ENCODE results near the gene PITX3.

Gene PITX3

GRCh38 chr10:102241444-102242117 lies at the start of gene PITX3:
PITX3 (minus strand) TSS chr10:102241512; CDS start chr10:102232080, 9,432 bp downstream.
- peak; percentile 98 for DNase-seq

DNA sequence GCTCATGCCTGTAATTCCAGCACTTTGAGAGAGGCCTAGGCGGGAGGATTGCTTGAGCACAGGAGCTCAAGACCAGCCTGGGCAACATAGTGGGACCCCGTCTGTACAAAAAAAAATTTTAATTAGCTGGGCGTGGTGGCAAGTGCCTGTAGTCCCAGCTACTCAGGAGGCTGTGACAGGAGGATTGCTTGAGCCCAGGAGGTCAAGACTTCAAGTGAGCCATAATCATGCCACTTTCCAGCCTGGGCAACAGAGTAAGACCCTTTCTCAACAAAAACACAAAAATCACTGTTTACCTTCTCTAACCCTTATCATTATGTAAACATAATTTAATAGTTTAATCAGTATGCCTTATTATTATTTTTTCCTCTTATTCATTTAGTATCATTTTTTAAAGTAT lies 48.5 kb upstream of the PITX3 start:
- no peak for DNase-seq

GRCh38 chr10:102289356-102289755 lies 48.0 kb upstream of the PITX3 start:
- no peak for DNase-seq

DNA sequence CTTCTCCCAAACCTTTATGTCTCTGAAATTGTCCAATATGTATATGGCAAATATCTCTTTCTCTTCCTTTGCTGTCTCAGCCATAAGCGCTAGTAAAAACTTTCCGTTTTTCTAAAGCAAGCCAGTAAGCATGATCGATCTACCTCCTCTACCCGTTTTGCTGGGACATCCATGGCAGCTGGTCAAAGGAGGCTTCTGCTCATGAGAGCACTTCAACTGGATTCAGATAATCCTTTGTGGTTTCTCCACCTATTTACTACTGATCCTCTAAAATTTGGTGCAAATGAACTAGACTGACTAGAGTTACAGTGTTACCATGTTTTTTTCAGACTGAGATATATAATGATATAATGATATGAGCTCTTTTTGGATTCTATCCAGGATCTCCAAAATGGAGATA lies 46.7 kb upstream of the PITX3 start:
- DNase-seq = no peak

DNA sequence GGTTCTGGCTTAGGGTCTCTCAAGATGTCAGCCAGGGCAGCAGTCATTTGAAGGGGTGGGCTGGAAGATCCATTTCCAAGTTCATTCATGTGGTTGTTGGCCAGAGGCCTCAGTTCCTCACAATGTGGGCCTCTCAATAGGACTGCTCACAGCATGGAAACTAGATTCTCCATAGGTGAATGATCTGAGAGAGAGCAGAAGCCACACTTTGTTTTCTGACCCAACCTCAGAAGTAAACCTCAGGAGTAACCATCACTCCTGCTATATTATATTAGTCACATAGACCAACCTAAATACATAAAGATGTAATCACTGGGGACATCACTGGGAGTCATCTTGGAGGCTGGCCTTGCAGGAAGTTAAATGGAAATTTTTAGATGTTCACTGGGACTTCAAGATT lies 46.2 kb upstream of the PITX3 start:
- no peak for DNase-seq

DNA sequence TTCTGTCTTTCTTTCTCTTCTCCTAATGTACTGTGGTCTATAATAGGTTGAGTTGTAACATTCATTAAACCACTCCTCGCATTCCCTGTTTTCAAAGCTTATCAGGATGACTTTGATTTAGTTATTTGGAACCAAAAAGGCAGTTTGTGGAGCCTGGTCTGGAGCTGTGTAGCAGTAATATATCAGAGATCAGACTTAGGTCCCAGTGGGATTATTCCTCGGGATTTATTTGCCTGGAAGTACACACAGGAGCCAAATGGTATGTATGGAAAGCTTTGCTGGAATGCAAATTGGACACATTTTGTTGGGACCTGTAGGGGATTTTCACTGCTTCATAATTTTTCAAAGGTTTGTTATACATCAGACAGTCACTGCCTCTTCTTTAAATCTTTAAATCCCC lies 44.9 kb upstream of the PITX3 start:
- DNase-seq = no peak

DNA sequence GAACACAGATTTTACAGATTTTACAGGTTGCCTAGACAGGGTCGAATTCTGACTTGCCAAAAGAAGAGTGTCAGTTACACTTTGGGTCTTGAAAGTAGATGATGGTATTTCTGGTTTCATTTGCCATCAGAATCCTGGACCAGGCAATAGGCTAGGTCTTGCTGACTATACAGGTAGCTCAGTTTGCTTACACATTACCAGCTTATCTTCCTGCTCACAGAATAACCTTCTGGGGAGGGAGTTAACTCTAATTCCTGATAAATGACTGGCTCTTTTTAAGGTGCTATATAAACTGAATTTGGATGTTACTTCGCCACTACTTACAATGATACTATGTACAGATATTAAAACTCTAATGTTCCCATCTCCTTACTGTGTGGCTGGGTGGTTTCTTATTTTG lies 43.8 kb upstream of the PITX3 start:
- DNase-seq = no peak

- DNase-seq = no peak
Observed at GRCh38 chr10:102284531-102284930, 43.2 kb upstream of the PITX3 start.

DNA sequence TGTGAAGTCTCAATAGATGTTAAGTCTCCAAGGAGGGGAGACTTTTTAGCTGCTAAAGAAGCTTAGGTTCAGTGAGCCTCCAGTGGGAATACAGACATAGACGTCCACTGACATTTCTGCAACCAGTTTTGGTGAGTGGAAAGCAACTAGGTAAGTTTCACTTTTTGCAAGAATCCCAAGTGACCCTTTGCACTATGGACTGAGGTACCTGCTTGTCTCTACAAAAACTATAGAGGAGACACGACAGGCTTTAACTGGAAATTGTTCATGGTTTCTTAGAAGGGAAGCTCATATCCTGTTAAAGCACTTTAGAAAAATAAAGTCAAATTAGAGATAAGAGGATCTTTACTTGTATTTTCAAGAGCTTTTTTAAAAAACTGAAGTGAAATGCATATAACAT lies 42.6 kb upstream of the PITX3 start:
- DNase-seq = no peak

- no peak for DNase-seq
Observed at GRCh38 chr10:102283488-102283887, 42.2 kb upstream of the PITX3 start.

- no peak for DNase-seq
Observed at GRCh38 chr10:102281102-102281487, 39.8 kb upstream of the PITX3 start.

DNA sequence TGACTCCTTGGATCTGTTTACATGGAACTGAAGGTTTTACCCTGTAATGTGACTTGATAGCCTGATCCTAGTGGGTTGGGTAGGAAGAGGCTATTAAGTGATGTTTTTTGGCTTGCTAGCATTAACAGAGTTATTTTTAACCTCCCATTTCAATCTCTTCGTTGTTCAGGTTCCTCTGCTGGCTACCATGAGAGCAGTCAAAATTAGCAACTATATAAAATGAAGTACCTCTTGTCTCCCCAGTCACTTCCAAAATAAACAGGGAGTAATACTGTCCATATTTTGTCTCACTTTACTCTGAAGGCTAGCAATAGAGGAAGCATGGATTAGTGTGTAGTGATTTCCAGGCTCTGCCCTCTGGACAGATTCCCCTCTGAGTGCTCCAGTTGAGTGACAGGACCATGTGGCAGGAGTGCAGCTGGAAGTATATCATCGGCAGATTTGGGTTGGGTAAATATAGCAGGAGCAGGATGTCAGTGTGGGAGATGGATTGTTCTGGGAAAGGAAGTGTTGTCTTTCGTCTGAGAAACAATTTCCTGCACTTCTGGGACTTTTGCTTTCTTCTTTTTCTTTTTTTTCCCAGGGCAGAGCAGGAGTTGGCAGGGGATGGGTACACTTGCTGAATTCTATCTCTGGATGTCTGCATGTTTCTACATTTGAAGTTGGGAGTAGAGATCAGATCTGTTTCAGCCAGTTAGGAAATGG lies 39.2 kb upstream of the PITX3 start:
- peak; percentile 79 for DNase-seq

GRCh38 chr10:102279104-102279503 lies 37.8 kb upstream of the PITX3 start:
- DNase-seq = no peak

DNA sequence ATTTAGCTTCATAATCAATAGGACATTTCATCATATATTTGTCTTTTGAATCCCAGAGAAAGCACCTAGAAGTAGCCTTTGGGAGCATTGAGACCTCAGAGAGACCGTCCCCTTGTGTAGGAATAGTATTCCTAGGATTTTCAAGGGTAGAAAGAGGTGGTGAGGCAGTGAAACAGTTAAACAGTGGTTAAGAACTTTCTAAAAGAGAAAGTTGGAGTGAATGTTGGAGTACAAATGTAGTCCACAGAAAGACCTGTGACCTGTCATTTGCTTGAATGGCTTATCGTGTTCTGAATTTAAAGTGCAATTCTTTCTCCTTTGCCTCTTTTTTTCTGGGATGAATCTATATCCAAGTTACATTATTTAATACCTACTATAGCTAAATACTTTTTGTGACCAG lies 34.0 kb upstream of the PITX3 start:
- no peak for DNase-seq

GRCh38 chr10:102274062-102274461 lies 32.8 kb upstream of the PITX3 start:
- DNase-seq = no peak

DNA sequence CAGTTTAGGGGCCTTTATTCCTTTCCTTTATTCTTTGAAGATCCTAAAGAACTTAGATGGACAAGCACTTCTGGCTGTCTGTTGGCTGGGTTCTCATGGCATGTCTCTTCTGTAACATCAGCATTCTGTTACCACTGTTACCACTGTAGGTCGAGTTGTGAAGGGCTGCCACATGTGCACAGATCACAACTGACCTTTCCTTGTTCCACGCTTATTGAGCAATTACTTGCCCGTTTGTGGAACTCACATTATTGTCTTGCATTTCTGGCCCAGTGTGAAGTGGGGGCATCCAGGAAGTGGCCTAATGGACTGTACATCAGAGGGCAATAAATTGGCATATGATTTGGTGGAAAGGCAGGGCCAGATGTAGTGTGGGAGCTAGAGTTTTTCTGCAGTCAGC lies 27.7 kb upstream of the PITX3 start:
- DNase-seq = peak; percentile 37

GRCh38 chr10:102268375-102268888 lies 27.1 kb upstream of the PITX3 start:
- DNase-seq = no peak

DNA sequence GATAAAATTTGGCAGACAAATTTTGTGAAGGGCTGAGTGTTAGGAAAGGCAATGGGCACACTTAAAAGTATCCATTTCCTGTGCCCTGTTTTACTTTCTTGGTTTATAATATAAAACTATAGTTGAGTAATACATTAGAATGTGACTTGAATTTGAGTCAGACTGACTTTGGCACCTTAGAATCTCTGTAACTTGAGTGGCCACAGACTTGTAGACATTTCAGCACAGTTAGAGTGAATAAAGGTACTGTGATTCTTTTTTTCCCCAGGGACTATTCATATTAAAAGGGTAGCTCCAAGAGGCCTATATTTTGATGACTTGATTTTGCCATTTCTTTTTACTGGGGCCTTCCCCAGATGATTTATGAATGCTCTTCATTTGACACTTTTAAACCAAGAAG lies 26.4 kb upstream of the PITX3 start:
- no peak for DNase-seq

DNA sequence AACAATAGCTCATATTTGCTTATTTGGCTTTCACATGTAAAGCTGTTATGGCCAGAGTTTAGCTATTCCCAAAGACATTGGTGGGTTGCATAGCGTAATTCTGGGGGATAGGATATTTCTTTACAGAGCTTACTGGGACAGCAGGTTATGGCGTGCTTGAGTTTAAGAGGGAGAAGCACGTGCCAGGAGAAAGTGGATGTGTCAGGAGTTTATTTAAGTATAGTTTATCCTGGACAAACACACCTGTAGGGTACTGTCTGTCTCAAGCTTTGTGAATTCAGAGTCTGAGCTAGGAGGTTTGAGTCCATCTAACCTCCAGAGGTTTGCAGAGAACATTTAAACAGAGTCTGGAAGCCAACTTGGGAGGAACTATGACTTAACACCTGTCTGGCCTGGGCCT lies 25.4 kb upstream of the PITX3 start:
- no peak for DNase-seq

DNA sequence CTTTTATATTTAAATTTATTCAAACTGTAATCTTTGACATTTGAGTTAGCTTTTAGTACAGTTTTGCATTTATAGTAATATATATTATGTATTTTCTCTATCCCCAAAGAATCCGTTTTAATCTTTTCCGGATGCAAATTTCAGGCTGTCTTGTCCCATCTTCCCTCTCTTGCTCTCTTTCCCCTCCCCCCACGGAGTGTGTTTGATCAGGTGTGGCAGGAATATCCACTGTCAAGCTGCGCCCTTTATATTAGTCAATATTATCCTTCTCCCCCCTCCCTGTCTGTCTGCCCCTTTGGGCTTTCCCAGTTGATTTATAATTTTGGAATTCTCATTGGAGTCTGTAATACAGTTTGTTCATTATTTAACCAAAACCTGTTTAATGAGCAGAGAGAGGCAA lies 23.1 kb upstream of the PITX3 start:
- no peak for DNase-seq

GRCh38 chr10:102262744-102263370 lies 21.5 kb upstream of the PITX3 start:
- no peak for DNase-seq

GRCh38 chr10:102261842-102262241 lies 20.5 kb upstream of the PITX3 start:
- no peak for DNase-seq

DNA sequence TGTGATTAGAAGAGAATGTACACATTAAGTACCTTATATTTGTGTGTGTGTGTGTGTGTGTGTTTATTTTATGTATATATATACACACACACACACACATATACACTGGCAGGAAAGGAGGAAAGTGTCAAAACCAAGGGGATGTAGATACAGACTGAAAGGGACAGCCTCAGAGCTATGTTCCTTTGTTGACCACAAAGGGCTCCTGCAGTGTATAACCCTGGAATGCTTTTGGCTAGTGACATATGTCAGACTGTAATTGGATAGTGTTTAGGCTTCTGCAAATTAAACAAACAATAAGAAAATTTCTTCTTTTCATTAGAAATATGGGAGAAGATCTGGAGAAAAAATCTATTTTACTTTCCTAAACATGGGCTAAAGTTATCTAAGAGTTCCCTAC lies 19.9 kb upstream of the PITX3 start:
- no peak for DNase-seq

DNA sequence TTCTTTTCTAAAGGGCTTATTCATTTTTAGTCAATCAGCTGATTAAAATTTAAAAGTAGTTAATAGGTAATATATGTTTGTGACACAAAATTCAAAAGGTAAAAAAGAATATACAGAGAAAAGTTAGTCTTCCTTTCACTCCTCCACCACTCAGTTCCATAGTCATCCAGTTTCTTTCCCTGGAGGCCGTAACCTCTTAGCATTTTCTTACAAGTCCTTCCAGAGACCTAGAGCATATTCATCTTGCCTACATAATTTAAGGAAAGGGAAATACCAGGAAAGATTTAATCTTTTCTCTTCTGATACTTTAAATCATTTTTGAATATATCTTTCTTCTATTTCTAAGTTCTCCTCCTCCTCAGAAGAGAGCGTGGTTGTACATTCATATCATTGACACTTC lies 14.1 kb upstream of the PITX3 start:
- DNase-seq = no peak

All from left hindlimb (tissue), 1 donor.